NCI-H2196 (cell line): ENCODE data around the gene ARF3.

ENCODE experiments used
- DNase-seq: peaks from one replicate; lab custom pipeline; 2025; ENCODE audit not compliant: unreplicated experiment; lab: John Stamatoyannopoulos, UW

The ARF3 gene

GRCh38 chr12:48967991-48968390 is 10.7 kb upstream of the ARF3 start:
- no peak for DNase-seq

- no peak for DNase-seq
These were observed 9.0 kb upstream of the ARF3 start for GRCh38 chr12:48966177-48966895.

GRCh38 chr12:48965298-48965838 is 8.1 kb upstream of the ARF3 start:
- DNase-seq: no peak

- no peak for DNase-seq
These were observed 4.5 kb upstream of the ARF3 start for GRCh38 chr12:48961801-48962200.

- no peak for DNase-seq
These were observed 4.0 kb upstream of the ARF3 start for GRCh38 chr12:48961331-48961730.

GRCh38 chr12:48960834-48961233 is 3.5 kb upstream of the ARF3 start:
- no peak for DNase-seq

GRCh38 chr12:48958049-48958388 is 732 bp upstream of the ARF3 start:
- DNase-seq: no peak

GRCh38 chr12:48956279-48957140 is 777 bp downstream of the ARF3 start:
- peak; percentile 94 for DNase-seq

GRCh38 chr12:48954841-48955501 is 2.3 kb downstream of the ARF3 start:
- DNase-seq: no peak

- no peak for DNase-seq
These were observed 3.2 kb downstream of the ARF3 start for GRCh38 chr12:48954061-48954460.

- no peak for DNase-seq
These were observed 4.6 kb downstream of the ARF3 start for GRCh38 chr12:48952691-48953090.

- DNase-seq: no peak
These were observed 9.6 kb downstream of the ARF3 start for GRCh38 chr12:48947727-48948126.

GRCh38 chr12:48946943-48947342 is 10.3 kb downstream of the ARF3 start:
- DNase-seq: no peak

GRCh38 chr12:48946205-48946604 is 11.1 kb downstream of the ARF3 start:
- DNase-seq: peak; percentile 19

GRCh38 chr12:48943221-48943620 is 14.1 kb downstream of the ARF3 start:
- DNase-seq: no peak

GRCh38 chr12:48940181-48940580 is 17.1 kb downstream of the ARF3 start:
- DNase-seq: no peak

- DNase-seq: no peak
These were observed 18.5 kb downstream of the ARF3 start for GRCh38 chr12:48938805-48939204.

- DNase-seq: no peak
These were observed 20.1 kb downstream of the ARF3 start for GRCh38 chr12:48937170-48937569.

GRCh38 chr12:48936379-48936979 is 20.8 kb downstream of the ARF3 start:
- peak; percentile 72 for DNase-seq

GRCh38 chr12:48934312-48934706 is 23.0 kb downstream of the ARF3 start:
- DNase-seq: no peak

GRCh38 chr12:48933664-48934311 is 23.5 kb downstream of the ARF3 start:
- no peak for DNase-seq
